SK-N-DZ (cell line): Measurements from ENCODE around the gene HMGCLL1. TPM values are rescaled to one million over a fixed set of nuclear protein-coding genes. Genes with fewer than 3 reads are reported as not detected.

Source experiments
- DNase-seq: peaks from one replicate; pipeline ENCODE4 v3.0.0-alpha.2; 2015; ENCODE audit warnings: low spot score
- polyA plus RNA-seq, 2 experiments: library from polyadenylated mRNA; depleted of rRNA; stranded (reverse); fragments of >200 nt; gene quantifications; 2 replicates each; pipeline ENCODE4 v1.2.3, GENCODE V29; 2014

The HMGCLL1 gene
- polyA plus RNA-seq (2014; cell fraction: cytosol; rRNA removed): 0.19 and 0.52 TPM in 2 replicates
- 0.14 TPM in 1 of 2 replicates, not detected in the other for polyA plus RNA-seq (2014; cell fraction: nucleus; rRNA removed)

- DNase-seq: peak; percentile 37
Observed at GRCh38 chr6:55578537-55579363, at the start of gene HMGCLL1. HMGCLL1 (minus strand) TSS chr6:55579192; CDS start chr6:55579055, 137 bp downstream.

GRCh38 chr6:55621993-55622392 lies 43.0 kb upstream of the HMGCLL1 start:
- no peak for DNase-seq

- DNase-seq: no peak
Observed at GRCh38 chr6:55621244-55621643, 42.3 kb upstream of the HMGCLL1 start.

- peak; percentile 43 for DNase-seq
Observed at GRCh38 chr6:55617272-55617671, 38.3 kb upstream of the HMGCLL1 start.

DNA sequence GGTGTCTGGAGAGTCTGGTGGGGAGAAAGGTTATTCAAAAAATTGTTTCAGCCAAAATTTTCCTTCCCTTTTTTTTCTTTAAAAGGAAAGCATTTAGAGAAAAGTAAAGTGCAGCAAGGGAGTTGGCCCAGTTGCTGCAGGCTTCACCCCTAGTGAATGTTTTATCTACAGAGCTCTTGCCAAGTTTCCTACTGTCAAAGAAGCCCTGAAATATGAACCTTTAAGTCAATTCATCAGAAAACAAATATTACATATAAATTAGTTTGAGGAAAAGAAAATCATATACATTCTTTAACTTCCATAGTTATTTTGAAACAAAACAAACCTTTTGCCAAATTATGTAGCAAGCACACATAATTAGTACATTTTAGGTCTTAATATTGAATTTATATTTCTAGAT lies 25.0 kb upstream of the HMGCLL1 start:
- no peak for DNase-seq

GRCh38 chr6:55601120-55601519 lies 22.1 kb upstream of the HMGCLL1 start:
- DNase-seq: no peak

GRCh38 chr6:55594442-55594841 lies 15.4 kb upstream of the HMGCLL1 start:
- DNase-seq: peak; percentile 78

GRCh38 chr6:55584654-55585354 lies 5.8 kb upstream of the HMGCLL1 start:
- DNase-seq: no peak

- no peak for DNase-seq
Observed at GRCh38 chr6:55576811-55577210, 2.2 kb downstream of the HMGCLL1 start.

GRCh38 chr6:55574556-55574955 lies 4.4 kb downstream of the HMGCLL1 start:
- no peak for DNase-seq

GRCh38 chr6:55569638-55570037 lies 9.4 kb downstream of the HMGCLL1 start:
- no peak for DNase-seq

GRCh38 chr6:55568808-55569439 lies 10.1 kb downstream of the HMGCLL1 start:
- DNase-seq: no peak

DNA sequence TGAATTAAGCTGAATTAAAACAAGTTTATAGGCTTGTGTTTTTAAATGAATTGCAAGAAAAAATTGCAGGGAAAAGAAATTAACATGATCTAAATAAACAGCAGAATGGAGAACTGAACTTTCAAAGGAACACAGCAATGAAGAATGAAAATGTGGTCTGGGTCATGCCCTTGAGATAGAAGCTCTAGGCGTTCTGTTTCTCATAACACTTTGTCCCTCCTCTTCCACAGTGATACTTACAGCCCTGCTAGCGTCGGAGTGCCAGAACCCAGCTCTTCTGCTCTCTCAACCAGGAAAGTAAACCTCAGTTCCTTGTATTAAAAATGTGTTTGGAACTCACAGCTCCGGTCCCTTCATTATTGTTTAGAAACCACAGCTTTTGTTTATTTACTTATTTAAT lies 11.4 kb downstream of the HMGCLL1 start:
- no peak for DNase-seq

- no peak for DNase-seq
Observed at GRCh38 chr6:55566036-55566710, 12.8 kb downstream of the HMGCLL1 start.

GRCh38 chr6:55562318-55562717 lies 16.7 kb downstream of the HMGCLL1 start:
- DNase-seq: no peak

DNA sequence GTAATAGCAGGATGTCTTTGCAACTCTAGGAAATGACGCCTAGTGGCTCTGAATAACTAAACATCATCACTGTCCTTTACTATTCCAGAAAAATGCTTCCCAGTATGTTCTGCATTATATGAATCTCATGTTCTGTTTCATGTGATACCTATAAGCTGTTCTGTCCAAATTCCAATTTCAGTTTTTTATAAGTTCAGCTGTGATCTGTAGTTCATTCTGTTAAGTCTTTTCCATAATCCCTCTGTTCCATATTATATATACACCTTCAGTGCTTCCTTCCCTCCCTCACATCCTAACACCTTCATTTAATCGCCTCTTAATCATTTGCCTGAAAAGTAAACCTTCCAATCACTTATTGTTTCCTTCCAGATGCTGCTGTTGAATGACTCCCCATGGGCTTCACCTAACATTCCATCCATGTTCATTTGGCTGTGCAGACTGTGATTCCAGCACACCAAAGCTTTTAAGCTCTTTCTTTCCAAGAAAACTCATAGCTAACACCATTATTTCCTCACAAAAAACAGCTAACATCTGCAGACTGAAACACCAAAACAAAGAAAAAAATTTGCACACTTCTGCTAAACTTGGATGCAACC lies 18.6 kb downstream of the HMGCLL1 start:
- no peak for DNase-seq

DNA sequence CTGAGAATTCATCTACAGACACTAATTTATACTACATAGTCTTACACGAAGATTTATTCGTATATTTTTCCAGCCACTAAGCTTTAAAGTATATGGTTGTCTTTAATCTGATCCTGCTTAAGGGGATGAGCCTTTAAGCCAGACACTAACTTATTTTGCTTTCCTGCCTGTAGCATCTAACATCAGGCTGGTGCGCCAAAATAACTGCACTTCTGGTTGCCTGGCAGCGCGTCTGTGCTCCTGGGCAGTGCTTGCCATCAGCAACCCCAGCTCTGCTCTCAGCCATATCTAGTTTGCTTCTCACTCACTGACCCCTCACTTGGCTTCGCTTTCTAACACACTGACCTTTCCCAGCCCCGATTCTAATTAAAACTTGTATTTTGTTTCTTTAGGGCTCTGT lies 21.8 kb downstream of the HMGCLL1 start:
- DNase-seq: no peak

GRCh38 chr6:55545791-55546190 lies 33.2 kb downstream of the HMGCLL1 start:
- DNase-seq: no peak

DNA sequence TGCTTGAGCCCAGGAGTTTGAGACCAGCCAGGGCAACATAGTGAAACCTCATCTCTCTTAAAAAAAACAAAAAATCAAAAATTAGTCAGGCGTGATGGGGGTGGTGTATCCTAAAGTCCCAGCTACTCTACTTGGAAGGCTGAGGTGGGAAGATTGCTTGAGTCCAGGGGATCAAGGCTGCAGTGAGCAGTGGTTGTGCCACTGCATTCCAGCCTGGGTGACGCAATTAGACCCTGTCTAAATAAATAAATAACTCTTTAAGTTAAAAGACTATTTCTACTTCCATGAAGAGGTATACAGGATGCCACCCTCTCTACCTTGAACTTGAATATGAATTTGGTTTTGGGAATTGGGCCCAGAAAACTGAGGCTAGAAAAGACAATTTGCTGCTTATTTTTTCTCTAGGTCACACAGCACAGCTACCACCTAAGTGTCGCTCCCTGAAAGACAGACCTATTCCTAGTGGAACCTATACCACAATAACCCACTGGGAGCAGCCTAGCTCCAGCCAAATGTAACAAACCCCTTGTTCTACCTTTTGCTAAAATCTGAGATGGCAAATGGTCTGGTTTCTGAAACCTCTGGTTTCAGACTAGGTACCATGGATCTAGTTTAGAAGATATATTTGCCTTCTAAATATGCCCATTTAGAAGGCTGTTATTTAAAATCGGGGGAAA lies 35.2 kb downstream of the HMGCLL1 start:
- DNase-seq: no peak

DNA sequence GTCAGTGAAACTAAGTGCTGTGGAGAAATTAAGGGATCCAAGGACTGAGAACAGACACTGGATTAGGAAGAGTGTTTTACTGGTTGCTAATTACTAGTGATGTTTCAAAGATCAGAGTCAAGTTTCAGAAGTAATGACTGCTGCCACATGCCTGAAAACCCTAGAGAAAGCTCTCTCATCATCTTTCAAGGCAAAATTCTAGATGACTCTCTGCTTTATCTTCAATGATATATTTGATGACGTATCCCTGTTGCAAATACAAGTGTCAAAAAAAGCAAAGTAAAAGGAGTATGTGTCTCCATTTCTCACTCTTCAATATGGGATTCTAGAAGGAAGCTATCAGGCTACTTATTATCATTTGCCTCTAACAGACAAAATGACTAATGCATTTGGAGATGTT lies 38.0 kb downstream of the HMGCLL1 start:
- DNase-seq: no peak
